ENCODE results near the gene CDC25B. TPM values are rescaled to one million over a fixed set of nuclear protein-coding genes. Genes with fewer than 3 reads are reported as not detected.

The CDC25B gene
- total RNA-seq, 1 donor from 2014 or later = 76.2 TPM

- Mint-ChIP-seq H3K9me3 (no peaks in the 10 kb centered on the region), H3K27me3 (ENCODE audit: insufficient read depth) (no peaks in the 10 kb centered on the region), H3K27ac (peak overlapping the region; percentile 87), H3K4me1 (ENCODE audit: low read depth) (peaks cover 47% of the 10 kb centered on the region), H3K4me3 (peak overlapping the region; percentile 91), H3K36me3 (ENCODE audit: low read depth) (peaks cover 26% of the 10 kb centered on the region)
- intact Hi-C loops (cut with micrococcal nuclease) = loop anchor here (1.0 to 10.0 kb wide), 5 partner anchors 29 to 1328 kb away; partner anchors contain the start of genes ADISSP, CDS2 and PANK2
- no peak for DNase-seq (ENCODE audit: low spot score)
Measured at GRCh38 chr20:3796477-3797225, 541 bp downstream of the CDC25B start.

- Mint-ChIP-seq H3K36me3 (ENCODE audit: low read depth) (peaks cover 26% of the 10 kb centered on the region), H3K4me3 (peak overlapping the region; percentile 91), H3K9me3 (no peaks in the 10 kb centered on the region), H3K27ac (peak overlapping the region; percentile 87), H3K4me1 (ENCODE audit: low read depth) (peaks cover 47% of the 10 kb centered on the region), H3K27me3 (ENCODE audit: insufficient read depth) (no peaks in the 10 kb centered on the region)
- intact Hi-C loops (cut with micrococcal nuclease) = loop anchor here (2.0 to 10.0 kb wide), 3 partner anchors 92 to 1328 kb away; partner anchors contain the start of genes CDS2 and PANK2
- DNase-seq (ENCODE audit: low spot score) = no peak
Measured at GRCh38 chr20:3797226-3797545, 1.1 kb downstream of the CDC25B start.

- Mint-ChIP-seq H3K36me3 (ENCODE audit: low read depth) (peaks cover 31% of the 10 kb centered on the region), H3K4me1 (ENCODE audit: low read depth) (peaks cover 53% of the 10 kb centered on the region), H3K4me3 (peak overlapping the region; percentile 91), H3K27ac (peak overlapping the region; percentile 87), H3K27me3 (ENCODE audit: insufficient read depth) (no peaks in the 10 kb centered on the region), H3K9me3 (no peaks in the 10 kb centered on the region)
- DNase-seq (ENCODE audit: low spot score) = peak; percentile 56
- intact Hi-C loops (cut with micrococcal nuclease) = loop anchor here (1.0 to 10.0 kb wide), 4 partner anchors 14 to 1327 kb away; partner anchors contain the start of genes CDS2 and PANK2
Measured at GRCh38 chr20:3797592-3798372, 1.7 kb downstream of the CDC25B start.

GRCh38 chr20:3798373-3798768 lies 2.3 kb downstream of the CDC25B start:
- peaks cover 56% of the 10 kb centered on the region for H3K4me1 Mint-ChIP-seq (ENCODE audit: low read depth)
- H3K36me3 Mint-ChIP-seq (ENCODE audit: low read depth) = peaks cover 36% of the 10 kb centered on the region
- H3K27ac Mint-ChIP-seq = peak overlapping the region; percentile 87
- peak overlapping the region; percentile 91 for H3K4me3 Mint-ChIP-seq
- no peaks in the 10 kb centered on the region for H3K9me3 Mint-ChIP-seq
- H3K27me3 Mint-ChIP-seq (ENCODE audit: insufficient read depth) = no peaks in the 10 kb centered on the region
- intact Hi-C loops (cut with micrococcal nuclease) = loop anchor here (1.0 to 10.0 kb wide), 2 partner anchors 13 to 1326 kb away; partner anchors contain the start of gene CDS2
- DNase-seq (ENCODE audit: low spot score) = no peak

- H3K27ac Mint-ChIP-seq = peak overlapping the region; percentile 87
- no peak for DNase-seq (ENCODE audit: low spot score)
- intact Hi-C loops (cut with micrococcal nuclease) = loop anchor here (1.0 to 10.0 kb wide), 2 partner anchors 12 to 1326 kb away; partner anchors contain the start of gene CDS2
- peaks cover 61% of the 10 kb centered on the region for H3K4me1 Mint-ChIP-seq (ENCODE audit: low read depth)
- no peaks in the 10 kb centered on the region for H3K27me3 Mint-ChIP-seq (ENCODE audit: insufficient read depth)
- peak overlapping the region; percentile 91 for H3K4me3 Mint-ChIP-seq
- no peaks in the 10 kb centered on the region for H3K9me3 Mint-ChIP-seq
- peaks cover 41% of the 10 kb centered on the region for H3K36me3 Mint-ChIP-seq (ENCODE audit: low read depth)
Measured at GRCh38 chr20:3798908-3799248, 2.8 kb downstream of the CDC25B start.

- H3K27ac Mint-ChIP-seq = peak overlapping the region; percentile 76
- peaks cover 51% of the 10 kb centered on the region for H3K36me3 Mint-ChIP-seq (ENCODE audit: low read depth)
- intact Hi-C loops (cut with micrococcal nuclease) = no loop called here
- peak overlapping the region; percentile 55 for H3K4me3 Mint-ChIP-seq
- no peak for DNase-seq (ENCODE audit: low spot score)
- no peaks in the 10 kb centered on the region for H3K27me3 Mint-ChIP-seq (ENCODE audit: insufficient read depth)
- peaks cover 67% of the 10 kb centered on the region for H3K4me1 Mint-ChIP-seq (ENCODE audit: low read depth)
- no peaks in the 10 kb centered on the region for H3K9me3 Mint-ChIP-seq
Measured at GRCh38 chr20:3800256-3800877, 4.3 kb downstream of the CDC25B start.

GRCh38 chr20:3800878-3801260 lies 4.8 kb downstream of the CDC25B start:
- peak overlapping the region; percentile 65 for H3K27ac Mint-ChIP-seq

GRCh38 chr20:3801299-3801698 lies 5.2 kb downstream of the CDC25B start:
- intact Hi-C loops (cut with micrococcal nuclease) = no loop called here
- H3K4me3 Mint-ChIP-seq = no peak overlapping the region
- no peaks in the 10 kb centered on the region for H3K9me3 Mint-ChIP-seq
- DNase-seq (ENCODE audit: low spot score) = no peak
- H3K36me3 Mint-ChIP-seq (ENCODE audit: low read depth) = peaks cover 58% of the 10 kb centered on the region
- H3K4me1 Mint-ChIP-seq (ENCODE audit: low read depth) = peaks cover 67% of the 10 kb centered on the region
- peak overlapping the region; percentile 65 for H3K27ac Mint-ChIP-seq
- no peaks in the 10 kb centered on the region for H3K27me3 Mint-ChIP-seq (ENCODE audit: insufficient read depth)

More at GRCh38 chr20:3800878-3801260, 4.8 kb downstream of the CDC25B start:
- no peaks in the 10 kb centered on the region for H3K9me3 Mint-ChIP-seq
- H3K4me1 Mint-ChIP-seq (ENCODE audit: low read depth) = peaks cover 67% of the 10 kb centered on the region
- H3K36me3 Mint-ChIP-seq (ENCODE audit: low read depth) = peaks cover 56% of the 10 kb centered on the region
- no peak for DNase-seq (ENCODE audit: low spot score)
- intact Hi-C loops (cut with micrococcal nuclease) = no loop called here
- H3K4me3 Mint-ChIP-seq = no peak overlapping the region
- no peaks in the 10 kb centered on the region for H3K27me3 Mint-ChIP-seq (ENCODE audit: insufficient read depth)

- Mint-ChIP-seq H3K27ac (peak overlapping the region; percentile 10), H3K4me1 (ENCODE audit: low read depth) (peaks cover 69% of the 10 kb centered on the region), H3K4me3 (no peak overlapping the region), H3K27me3 (ENCODE audit: insufficient read depth) (no peaks in the 10 kb centered on the region), H3K36me3 (ENCODE audit: low read depth) (peaks cover 62% of the 10 kb centered on the region), H3K9me3 (no peaks in the 10 kb centered on the region)
- intact Hi-C loops (cut with micrococcal nuclease) = no loop called here
- no peak for DNase-seq (ENCODE audit: low spot score)
Measured at GRCh38 chr20:3801846-3802245, 5.7 kb downstream of the CDC25B start.

- H3K27ac Mint-ChIP-seq = peak overlapping the region; percentile 46
- H3K9me3 Mint-ChIP-seq = no peaks in the 10 kb centered on the region
- intact Hi-C loops (cut with micrococcal nuclease) = no loop called here
- H3K4me3 Mint-ChIP-seq = no peak overlapping the region
- no peak for DNase-seq (ENCODE audit: low spot score)
- H3K27me3 Mint-ChIP-seq (ENCODE audit: insufficient read depth) = no peaks in the 10 kb centered on the region
- H3K4me1 Mint-ChIP-seq (ENCODE audit: low read depth) = peaks cover 67% of the 10 kb centered on the region
- peaks cover 65% of the 10 kb centered on the region for H3K36me3 Mint-ChIP-seq (ENCODE audit: low read depth)
Measured at GRCh38 chr20:3802524-3803239, 6.6 kb downstream of the CDC25B start.

- Mint-ChIP-seq H3K9me3 (no peaks in the 10 kb centered on the region), H3K27ac (no peak overlapping the region), H3K36me3 (ENCODE audit: low read depth) (peaks cover 63% of the 10 kb centered on the region), H3K4me1 (ENCODE audit: low read depth) (peaks cover 61% of the 10 kb centered on the region), H3K27me3 (ENCODE audit: insufficient read depth) (no peaks in the 10 kb centered on the region), H3K4me3 (no peak overlapping the region)
- intact Hi-C loops (cut with micrococcal nuclease) = no loop called here
- no peak for DNase-seq (ENCODE audit: low spot score)
Measured at GRCh38 chr20:3803289-3803688, 7.2 kb downstream of the CDC25B start.

- no peaks in the 10 kb centered on the region for H3K9me3 Mint-ChIP-seq
- peaks cover 59% of the 10 kb centered on the region for H3K36me3 Mint-ChIP-seq (ENCODE audit: low read depth)
Measured at GRCh38 chr20:3803854-3804253, 7.7 kb downstream of the CDC25B start.

More at GRCh38 chr20:3803854-3804253, 7.7 kb downstream of the CDC25B start:
- DNase-seq (ENCODE audit: low spot score) = no peak
- Mint-ChIP-seq H3K4me3 (no peak overlapping the region), H3K27ac (peak overlapping the region; percentile 52), H3K27me3 (ENCODE audit: insufficient read depth) (no peaks in the 10 kb centered on the region), H3K4me1 (ENCODE audit: low read depth) (peaks cover 56% of the 10 kb centered on the region)
- intact Hi-C loops (cut with micrococcal nuclease) = no loop called here

Measured in activated T-helper 1 cell treated with anti-CD3 and anti-CD28 coated beads, Interleukin-12 subunit alpha, Interleukin-12 subunit beta, Interleukin-2, Interleukin-4 antibody, amounts not matched to agents 30 ng/mL and 10 ng/mL and 1 ng/mL, durations not matched to agents 14 hours and 24 hours and 36 hours (primary cell).